ENCODE measurements around the gene AIFM2. TPM values are rescaled to one million over a fixed set of nuclear protein-coding genes. Genes with fewer than 3 reads are reported as not detected.
"Not testable (repeated sequence)": the region's sequence is repeated elsewhere in the genome, so short reads cannot be mapped to it uniquely, and the experiment has no call there.

Gene AIFM2
- total RNA-seq, 1 donor from 2014 or later = 12.4 TPM

GRCh38 chr10:70093335-70093944, 39.2 kb downstream of the AIFM2 start:
- DNase-seq (ENCODE audit: low spot score) = no peak

- DNase-seq (ENCODE audit: low spot score) = no peak
These were observed 40.3 kb downstream of the AIFM2 start for GRCh38 chr10:70092389-70092718.

GRCh38 chr10:70090951-70091350, 41.7 kb downstream of the AIFM2 start:
- no peak for DNase-seq (ENCODE audit: low spot score)

- no peak for DNase-seq (ENCODE audit: low spot score)
These were observed 42.6 kb downstream of the AIFM2 start for GRCh38 chr10:70090013-70090412.

- no peak for DNase-seq (ENCODE audit: low spot score)
These were observed 44.3 kb downstream of the AIFM2 start for GRCh38 chr10:70088308-70088698.

- no peak for DNase-seq (ENCODE audit: low spot score)
These were observed 44.9 kb downstream of the AIFM2 start for GRCh38 chr10:70087616-70088307.

GRCh38 chr10:70085975-70086613, 46.5 kb downstream of the AIFM2 start:
- DNase-seq (ENCODE audit: low spot score) = no peak

- DNase-seq (ENCODE audit: low spot score) = no peak
These were observed 48.4 kb downstream of the AIFM2 start for GRCh38 chr10:70084189-70084588.

- not testable (repeated sequence) for DNase-seq (ENCODE audit: low spot score)
These were observed 51.8 kb downstream of the AIFM2 start for GRCh38 chr10:70080789-70081188.

- DNase-seq (ENCODE audit: low spot score) = no peak
These were observed 53.7 kb downstream of the AIFM2 start for GRCh38 chr10:70078937-70079336.

- DNase-seq (ENCODE audit: low spot score) = no peak
These were observed 54.3 kb downstream of the AIFM2 start for GRCh38 chr10:70078329-70078728.

GRCh38 chr10:70074971-70075370, 57.7 kb downstream of the AIFM2 start:
- no peak for DNase-seq (ENCODE audit: low spot score)

- DNase-seq (ENCODE audit: low spot score) = no peak
These were observed 58.5 kb downstream of the AIFM2 start for GRCh38 chr10:70074165-70074564.

- no peak for DNase-seq (ENCODE audit: low spot score)
These were observed 61.8 kb downstream of the AIFM2 start for GRCh38 chr10:70070834-70071233.

- DNase-seq (ENCODE audit: low spot score) = no peak
These were observed 63.3 kb downstream of the AIFM2 start for GRCh38 chr10:70069346-70069745.

GRCh38 chr10:70068925-70069324, 63.7 kb downstream of the AIFM2 start:
- DNase-seq (ENCODE audit: low spot score) = no peak

GRCh38 chr10:70067586-70067985, 65.0 kb downstream of the AIFM2 start:
- no peak for DNase-seq (ENCODE audit: low spot score)

- DNase-seq (ENCODE audit: low spot score) = no peak
These were observed 66.4 kb downstream of the AIFM2 start for GRCh38 chr10:70066190-70066589.

GRCh38 chr10:70064486-70064885, 68.1 kb downstream of the AIFM2 start:
- DNase-seq (ENCODE audit: low spot score) = no peak

GRCh38 chr10:70063418-70064098, 69.1 kb downstream of the AIFM2 start:
- no peak for DNase-seq (ENCODE audit: low spot score)

Data from ureter (tissue), 1 donor.